NCI-H82 treated with DMSO at 0.1 percent for 48 hours (cell line): ENCODE measurements around the gene DPF3.

ENCODE experiments used
- DNase-seq: peaks from one replicate; lab custom pipeline; 2025; ENCODE audit not compliant: unreplicated experiment; lab: John Stamatoyannopoulos, UW

DPF3 gene

DNA sequence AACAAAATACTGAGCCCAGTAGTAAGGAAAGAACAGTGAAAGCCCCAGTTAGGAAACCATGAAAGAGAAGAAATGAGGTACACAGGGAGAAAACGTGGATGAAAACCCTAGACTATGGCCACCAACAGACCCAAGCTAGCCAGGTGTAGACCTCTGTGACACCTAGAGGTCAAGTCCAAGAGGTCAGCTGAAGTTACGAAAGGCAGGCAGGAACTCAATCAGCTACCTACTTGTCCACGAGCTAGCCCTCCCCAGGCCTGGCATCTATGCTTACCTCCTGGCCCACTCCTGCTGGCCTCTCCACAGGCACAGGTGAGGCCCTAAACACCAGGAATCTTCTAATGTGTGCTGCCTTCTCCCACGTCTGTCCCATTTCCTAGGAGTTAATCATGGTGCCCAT, 48.7 kb downstream of the DPF3 start:
- DNase-seq = no peak

GRCh38 chr14:72844524-72844923, 49.4 kb downstream of the DPF3 start:
- no peak for DNase-seq

GRCh38 chr14:72839753-72840607, 53.9 kb downstream of the DPF3 start:
- DNase-seq = no peak

DNA sequence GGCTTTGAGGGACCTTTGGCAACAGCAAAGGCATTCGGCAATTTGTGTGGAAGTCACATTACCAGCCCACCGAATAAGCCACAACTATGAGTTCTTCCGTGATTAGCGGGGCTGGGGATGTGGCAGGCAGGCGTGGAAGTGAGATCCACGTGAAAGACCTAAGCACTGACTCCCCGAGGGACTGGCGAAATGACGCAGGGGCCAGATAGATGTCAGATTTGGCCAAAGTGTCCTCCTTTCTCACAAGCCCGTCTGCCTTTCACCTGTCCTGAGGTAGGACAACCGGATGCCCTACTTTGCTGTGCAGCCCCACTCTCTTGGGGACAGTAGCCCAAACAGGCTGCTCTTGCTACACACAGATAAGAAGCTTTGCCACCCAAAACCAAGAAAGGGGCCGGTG, 54.5 kb downstream of the DPF3 start:
- no peak for DNase-seq

DNA sequence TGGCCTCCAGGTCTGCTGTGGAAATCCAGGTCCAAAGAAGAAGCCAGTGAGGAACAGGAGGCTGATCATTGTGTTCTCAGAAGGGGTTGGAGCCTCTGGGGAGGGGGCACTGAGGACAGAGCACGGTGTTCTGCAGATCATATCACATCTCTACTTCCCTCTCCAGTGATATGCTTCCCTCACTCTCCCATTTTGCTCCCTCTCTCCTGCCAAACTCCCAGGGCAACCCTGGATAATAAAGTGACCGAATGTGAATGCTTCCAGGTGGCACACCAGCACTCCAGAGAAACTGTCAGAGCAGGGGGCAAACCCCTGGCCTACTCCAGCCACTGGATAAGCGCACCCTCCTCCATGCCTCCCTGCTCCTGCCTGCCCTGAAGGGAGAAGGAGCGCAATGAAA, 57.8 kb downstream of the DPF3 start:
- no peak for DNase-seq

DNA sequence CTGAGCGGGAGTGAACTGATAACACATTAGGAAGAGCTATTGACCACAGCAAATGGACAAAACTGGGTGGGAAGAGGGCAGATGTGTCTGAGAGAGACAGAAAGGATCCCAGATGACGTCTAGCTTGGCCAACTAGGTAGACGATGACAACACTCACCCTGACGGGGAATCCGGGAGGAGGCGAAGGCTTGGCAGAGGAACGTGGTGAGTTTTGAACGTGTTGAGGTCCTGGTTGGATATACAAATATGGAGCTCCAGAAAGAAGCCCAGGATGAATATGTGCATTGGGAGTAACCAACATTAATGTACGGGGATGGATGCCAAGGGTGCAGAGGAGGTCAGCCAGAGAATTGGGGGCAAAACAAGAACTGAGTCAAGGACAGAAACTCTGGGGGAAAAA, 60.7 kb downstream of the DPF3 start:
- no peak for DNase-seq

DNA sequence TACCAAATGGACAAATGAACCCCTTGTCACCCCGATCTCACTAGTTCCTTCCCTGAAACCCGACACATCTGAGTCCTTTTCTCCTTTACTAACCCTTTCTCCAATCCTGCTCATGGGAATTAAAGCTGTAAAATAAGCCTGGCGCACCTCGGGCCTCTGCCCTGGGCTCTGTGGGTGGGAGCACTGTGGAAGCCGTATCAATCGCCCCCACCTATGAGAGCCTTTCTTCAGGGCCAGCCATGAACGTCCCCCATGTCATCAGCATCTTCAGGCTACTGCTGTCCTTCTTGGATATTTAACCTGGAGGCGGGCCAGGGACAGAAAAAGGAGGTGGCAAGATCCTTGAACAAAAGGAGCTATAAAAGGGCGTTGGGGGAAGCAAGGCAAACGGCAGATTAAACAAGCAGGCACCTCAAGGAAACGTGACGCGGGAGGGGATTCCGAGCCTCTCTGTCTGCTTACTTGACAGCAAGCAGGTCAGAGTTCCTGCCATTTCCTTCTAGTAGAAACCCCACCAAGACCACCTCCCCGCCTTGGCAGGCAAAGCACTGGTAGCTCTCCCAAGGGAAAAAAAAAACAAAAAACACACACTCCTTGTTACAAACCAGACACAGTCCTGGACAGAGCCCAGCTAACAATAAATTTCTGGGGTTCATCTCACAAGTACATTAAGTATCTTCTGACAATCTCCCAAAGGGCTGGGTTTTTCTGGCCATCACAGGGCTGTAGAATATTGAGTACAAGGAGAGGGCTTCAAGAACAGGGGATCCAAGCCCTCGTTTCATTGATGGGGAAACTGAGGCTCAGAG, 62.9 kb downstream of the DPF3 start:
- DNase-seq = no peak

GRCh38 chr14:72830356-72830755, 63.5 kb downstream of the DPF3 start:
- DNase-seq = no peak

GRCh38 chr14:72828604-72829003, 65.3 kb downstream of the DPF3 start:
- DNase-seq = no peak

GRCh38 chr14:72826039-72826438, 67.9 kb downstream of the DPF3 start:
- DNase-seq = no peak

DNA sequence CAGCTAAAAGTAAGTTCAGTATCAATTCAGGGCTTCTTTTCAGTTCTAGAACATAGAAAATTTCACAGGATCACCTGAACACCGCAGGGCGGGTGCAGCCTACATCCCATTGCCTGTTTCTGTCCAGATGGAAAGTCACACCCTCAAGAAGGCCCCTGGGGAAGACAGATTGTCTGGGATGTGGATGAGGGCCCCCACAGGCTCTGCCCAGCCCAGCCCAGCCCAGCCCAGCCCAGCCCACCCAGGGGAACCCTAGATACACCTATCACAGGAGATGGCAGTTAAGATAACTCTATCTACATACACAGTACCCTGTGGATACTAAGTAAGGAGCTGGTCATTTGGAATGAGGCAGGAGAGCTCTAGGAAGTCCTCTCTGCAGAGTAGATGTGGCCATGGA, 68.4 kb downstream of the DPF3 start:
- DNase-seq = no peak

DNA sequence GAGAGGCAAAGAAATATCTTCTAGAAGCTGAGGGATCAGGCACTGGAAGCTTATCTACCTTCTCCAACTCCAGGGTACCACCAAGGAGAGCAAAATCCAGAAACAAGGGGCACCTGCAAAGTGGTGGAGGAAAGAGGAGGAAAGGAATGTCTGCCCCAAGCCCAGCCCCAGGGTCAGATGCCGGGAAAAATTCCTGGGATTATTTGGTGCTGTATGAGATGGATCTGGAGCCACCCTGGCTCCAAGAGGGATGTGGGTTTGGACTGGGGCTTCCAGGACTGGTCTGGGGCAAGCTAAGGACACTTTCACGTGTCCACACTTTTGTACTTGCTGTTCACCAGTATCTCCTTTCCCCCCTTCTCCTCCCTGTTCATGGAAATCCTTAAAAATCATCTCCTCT, 69.8 kb downstream of the DPF3 start:
- DNase-seq = no peak

DNA sequence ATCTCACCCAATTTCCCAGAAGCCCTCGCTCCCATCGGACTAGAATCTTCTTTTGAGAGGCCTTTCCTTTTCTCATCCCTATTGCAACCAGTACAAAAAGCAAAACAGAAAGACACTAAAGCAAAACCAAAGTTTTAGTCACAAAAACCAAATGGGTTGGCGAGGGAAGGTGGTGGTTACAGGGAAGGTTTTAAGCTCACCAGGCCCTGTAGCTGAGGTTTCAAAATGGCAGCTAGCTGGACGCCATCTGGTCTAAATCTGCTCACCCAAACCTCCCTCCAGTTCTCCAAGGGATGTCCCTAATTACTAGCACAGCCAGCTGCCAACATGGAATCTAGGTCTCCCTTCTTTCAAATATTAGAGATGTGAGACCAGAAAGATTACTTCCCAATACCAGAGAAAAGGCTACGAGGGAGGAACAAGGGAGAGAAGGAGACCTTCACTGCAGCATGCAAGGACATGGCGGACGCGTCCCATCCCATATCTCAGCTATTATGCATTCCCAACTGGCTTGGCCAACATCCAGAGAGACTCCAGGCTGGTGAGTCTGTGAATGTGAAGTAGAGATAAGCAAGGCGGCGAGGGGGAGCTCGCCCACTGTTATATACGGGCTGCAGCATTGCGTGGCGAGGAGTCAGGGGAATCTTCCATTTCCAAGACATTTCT, 70.8 kb downstream of the DPF3 start:
- no peak for DNase-seq

GRCh38 chr14:72818998-72819397, 74.9 kb downstream of the DPF3 start:
- DNase-seq = no peak

DNA sequence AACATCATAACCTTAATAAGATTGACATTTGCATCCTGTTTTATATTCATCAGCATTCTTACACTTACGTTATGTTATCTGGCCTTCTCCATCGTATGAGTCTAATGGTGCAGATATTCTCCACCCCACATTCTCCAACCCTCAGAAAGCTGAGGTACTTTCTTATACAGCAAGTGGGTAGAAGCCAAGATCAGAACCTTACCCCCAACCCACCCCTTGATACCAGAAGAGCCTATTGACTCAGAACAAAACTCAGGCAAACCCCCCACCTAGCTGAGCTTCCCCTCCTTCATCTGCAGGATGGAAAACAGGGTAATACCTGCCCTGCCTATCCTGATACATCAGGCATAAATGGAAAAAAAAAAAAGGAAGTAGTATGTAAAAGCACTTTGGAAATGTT, 77.6 kb downstream of the DPF3 start:
- no peak for DNase-seq

DNA sequence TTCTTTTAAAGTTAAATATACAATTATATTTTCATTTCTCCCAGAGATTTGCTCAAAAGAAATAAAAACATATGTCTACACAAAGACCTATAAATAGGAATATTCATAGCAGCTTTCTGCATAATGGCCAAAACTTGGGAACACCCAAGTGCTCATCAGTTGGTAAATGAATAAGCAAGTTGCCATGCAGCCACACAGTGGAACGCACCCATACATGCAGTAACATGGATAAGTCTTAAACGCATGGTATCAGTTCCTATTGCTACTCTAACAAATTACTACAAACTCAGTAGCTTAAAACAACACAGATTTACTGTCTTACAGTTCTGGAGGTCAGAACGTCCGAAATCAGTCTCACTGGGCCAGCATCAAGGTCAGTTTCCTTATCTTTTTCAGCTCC, 78.5 kb downstream of the DPF3 start:
- DNase-seq = no peak

DNA sequence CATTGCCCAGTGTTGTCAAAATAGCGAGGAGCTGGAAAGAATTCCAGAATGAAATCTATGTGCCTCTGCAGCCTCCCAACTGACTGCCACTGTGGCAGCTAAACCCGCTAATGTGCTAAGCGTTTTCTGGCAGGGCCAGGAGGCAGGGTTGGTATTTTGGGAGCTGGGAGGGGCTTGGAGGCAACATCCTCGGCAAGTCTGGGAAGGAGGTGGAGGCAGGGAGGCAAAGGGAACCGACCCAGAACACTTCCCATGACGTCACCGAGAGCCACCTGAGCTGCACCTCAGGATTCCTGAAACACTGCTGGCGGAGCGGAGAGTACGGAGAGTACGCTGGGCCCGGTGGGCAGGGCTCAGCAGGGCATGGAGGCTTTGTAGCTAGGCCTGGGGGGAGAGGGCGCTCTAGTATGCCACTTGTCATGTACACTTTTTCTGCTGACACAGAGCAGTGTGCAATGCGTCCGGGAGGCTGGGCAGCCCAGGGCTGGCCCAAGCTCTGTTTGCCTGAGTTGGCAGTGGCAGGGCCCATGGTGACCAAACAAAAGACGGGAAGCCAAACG, 81.5 kb downstream of the DPF3 start:
- DNase-seq = no peak

DNA sequence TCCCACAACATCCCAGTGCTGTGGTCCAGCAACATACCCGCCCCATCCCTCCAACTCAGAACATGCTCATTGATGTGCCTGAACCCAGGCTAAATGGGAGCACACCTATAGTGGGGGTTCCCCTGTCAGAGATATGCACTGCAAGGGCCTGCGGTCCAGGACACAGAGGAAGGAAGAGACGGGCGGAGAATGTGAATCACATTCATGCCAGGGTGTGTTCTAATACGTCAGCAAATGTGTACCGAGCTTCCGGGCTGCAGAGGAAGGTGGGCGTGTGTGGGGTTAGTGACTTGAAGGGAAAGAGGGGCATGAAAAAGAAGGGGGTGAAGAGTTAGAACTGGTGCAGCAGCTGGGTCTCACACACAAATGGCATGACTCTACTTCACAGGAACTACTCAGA, 83.7 kb downstream of the DPF3 start:
- no peak for DNase-seq

- no peak for DNase-seq
Measured at GRCh38 chr14:72809063-72809462, 84.8 kb downstream of the DPF3 start.

DNA sequence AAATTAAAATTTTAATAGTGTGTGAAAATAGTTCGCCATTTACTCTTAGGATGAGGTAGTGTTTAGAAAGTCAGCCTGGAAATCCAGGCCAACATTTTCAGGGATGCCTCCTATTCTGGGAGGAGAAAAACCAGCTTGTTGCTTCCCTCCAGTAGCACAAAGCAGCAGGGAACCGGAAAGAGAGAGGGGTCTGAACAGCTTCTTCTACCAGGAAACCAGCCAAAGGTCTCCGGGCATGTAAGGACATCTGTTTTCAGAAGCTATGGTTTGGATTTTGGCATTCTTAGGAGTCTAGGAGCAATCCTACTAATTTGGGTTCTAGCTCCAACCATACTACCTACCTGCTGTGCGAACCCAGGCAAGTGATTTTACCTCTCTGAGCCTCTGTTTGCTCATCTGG, 85.3 kb downstream of the DPF3 start:
- DNase-seq = no peak

DNA sequence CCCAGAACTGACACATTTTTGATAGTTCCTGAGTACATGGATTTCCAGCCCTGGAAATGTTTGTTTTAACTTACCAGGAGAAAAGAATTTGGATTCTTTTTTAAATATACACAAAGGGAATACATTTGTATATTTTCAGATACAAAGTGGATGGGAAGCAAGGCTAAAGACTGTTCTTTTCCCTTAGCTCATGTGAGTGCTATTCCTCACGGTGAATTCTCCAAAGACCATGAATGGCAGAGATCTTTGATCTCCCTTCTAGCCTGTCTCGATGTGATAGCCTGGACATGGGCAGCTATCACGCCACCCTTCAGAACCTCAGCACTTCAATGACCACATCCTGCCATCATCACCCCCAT, 91.3 kb downstream of the DPF3 start:
- no peak for DNase-seq
